GM12878 (cell line): ENCODE results near the gene RPS4Y2. TPM values are rescaled to one million over a fixed set of nuclear protein-coding genes. Genes with fewer than 3 reads are reported as not detected.

Experiments
- ATAC-seq: fragments of 200-7000 bp; cut with Tn5 transposase; 3 replicates; pipeline ENCODE4 v1.9.1; 2020; ENCODE audit warnings: mild to moderate bottlenecking, moderate library complexity
- BruUV-seq: library from RNA; stranded (reverse); fragments of 400-500 nt; replicated peaks from 2 replicates; lab custom pipeline; 2021; lab: Mats Ljungman, UMichigan
- CTCF ChIA-PET: fragments of 300-600 bp; sonication (Branson Sonifier 250); formaldehyde crosslinking; extraction: SDS; loops from one replicate; lab custom pipeline; 2021; ENCODE audit warnings: inconsistent platforms; lab: Yijun Ruan, JAX
- POLR2A ChIA-PET: fragments of 350-600 bp; formaldehyde crosslinking; extraction: SDS; loops from one replicate; lab custom pipeline; 2021; ENCODE audit warnings: inconsistent platforms; lab: Charles Lee
- RAD21 ChIA-PET: fragments of 300-600 bp; sonication (Branson Sonifier 250); formaldehyde crosslinking; loops from one replicate; lab custom pipeline; 2023; ENCODE audit warnings: antibody characterized with exemption; ENCODE audit not compliant: unreplicated experiment; lab: Charles Lee
- SMC1A ChIA-PET: fragments of 300-600 bp; sonication (Branson Sonifier 250); formaldehyde crosslinking; loops from one replicate; lab custom pipeline; 2023; ENCODE audit not compliant: unreplicated experiment, uncharacterized antibody; lab: Charles Lee
- DNase-seq: peaks from one replicate; pipeline ENCODE4 v3.0.0-alpha.2; 2011; ENCODE audit warnings: low read depth, low spot score
- FAIRE-seq: peaks from 3 replicates; lab custom pipeline; 2011; peaks lifted over from hg19 to GRCh38; lab: Jason Lieb, UNC
- H2AFZ ChIP-seq: 2 replicates; pipeline ENCODE4 v1.6.0; 2011; ENCODE audit warnings: low read depth, low read length, control low read depth; ENCODE audit not compliant: control insufficient read depth
- H3K27ac ChIP-seq: 2 replicates; pipeline ENCODE4 v1.5.1; 2011; ENCODE audit warnings: control low read depth; ENCODE audit not compliant: control insufficient read depth, insufficient read depth
- H3K27me3 ChIP-seq, 2 experiments: replicated peaks in 1 of 2; 2 replicates each; pipeline versions ENCODE4 v1.6.0 to v1.6.1; 2011; ENCODE audit warnings: low read length in 1 of 2; ENCODE audit not compliant: control insufficient read depth in 2 of 2, insufficient read depth in 2 of 2
- H3K36me3 ChIP-seq, 2 experiments: 2 replicates each; pipeline ENCODE4 v1.5.1; 2011; ENCODE audit warnings: low read length in 1 of 2; ENCODE audit not compliant: control insufficient read depth in 2 of 2, insufficient read depth in 2 of 2
- H3K4me1 ChIP-seq: 2 replicates; pipeline ENCODE4 v1.6.1; 2011; ENCODE audit warnings: mild to moderate bottlenecking, low read length, moderate library complexity, mixed read lengths; ENCODE audit not compliant: control insufficient read depth, insufficient read depth
- H3K4me2 ChIP-seq: 2 replicates; pipeline ENCODE4 v1.6.0; 2011; ENCODE audit warnings: control low read depth; ENCODE audit not compliant: control insufficient read depth, insufficient read depth
- H3K4me3 ChIP-seq: fragments of 200-600 bp; sonication (generic); 2 replicates; pipeline ENCODE4 v1.5.1; 2016
- H3K79me2 ChIP-seq: 2 replicates; pipeline ENCODE4 v1.6.0; 2011; ENCODE audit warnings: low read length; ENCODE audit not compliant: control insufficient read depth, insufficient read depth
- H3K9ac ChIP-seq: 2 replicates; pipeline ENCODE4 v1.8.0; 2011; ENCODE audit warnings: low read length, control low read depth, mixed read lengths; ENCODE audit not compliant: control insufficient read depth, insufficient read depth
- H3K9me3 ChIP-seq: replicated peaks from 3 replicates; pipeline ENCODE4 v1.5.1; 2011; ENCODE audit warnings: mild to moderate bottlenecking, low read length; ENCODE audit not compliant: control insufficient read depth, insufficient read depth
- H4K20me1 ChIP-seq: 2 replicates; pipeline ENCODE4 v1.6.0; 2011; ENCODE audit not compliant: control insufficient read depth, insufficient read depth
- BCL11A ChIP-seq: IDR thresholded peaks from 2 replicates; pipeline ENCODE4 v1.6.1; 2011; ENCODE audit warnings: low read depth, low read length
- CHD1 ChIP-seq: IDR thresholded peaks from 2 replicates; pipeline ENCODE4 v1.6.1; 2012; ENCODE audit warnings: low read depth, low read length, improper control_type of control experiment
- EZH2 ChIP-seq: IDR thresholded peaks from 2 replicates; pipeline ENCODE4 v1.6.1; 2012; ENCODE audit warnings: low read depth, mild to moderate bottlenecking, control low read depth, inconsistent platforms, low read length, borderline replicate concordance; ENCODE audit not compliant: control insufficient read depth
- JUNB ChIP-seq: IDR thresholded peaks from 2 replicates; pipeline ENCODE4 v1.6.1; 2016; ENCODE audit warnings: antibody characterized with exemption, mild to moderate bottlenecking
- NR2C1 ChIP-seq: fragments of 450-650 bp; IDR thresholded peaks from 2 replicates; pipeline ENCODE4 v1.6.1; 2017; ENCODE audit warnings: antibody characterized with exemption, mild to moderate bottlenecking, moderate library complexity
- SMAD1 ChIP-seq: fragments of 450-650 bp; IDR thresholded peaks from 2 replicates; pipeline ENCODE4 v1.6.1; 2018; ENCODE audit warnings: mild to moderate bottlenecking, low read depth; ENCODE audit not compliant: partially characterized antibody
- SREBF2 ChIP-seq: IDR thresholded peaks from 2 replicates; pipeline ENCODE4 v1.6.1; 2012; ENCODE audit warnings: mild to moderate bottlenecking, low read length
- SUZ12 ChIP-seq: fragments of 200-600 bp; sonication (generic); IDR thresholded peaks from one replicate; pipeline ENCODE4 v1.6.1; 2018; ENCODE audit warnings: antibody characterized with exemption, mild to moderate bottlenecking; ENCODE audit not compliant: unreplicated experiment
- whole genome bisulfite sequencing: methylation state at CpG from one replicate; pipeline ENCODE4 v1.1.6; 2016; ENCODE audit warnings: low lambda C conversion rate; ENCODE audit not compliant: insufficient replicate concordance, insufficient coverage; ENCODE audit errors: missing lambda C conversion rate; 5-methylcytosine and 5-hydroxymethylcytosine counted together
- in situ Hi-C: fragments of 300-500 bp; cut with MboI; formaldehyde crosslinking; loops from 9 replicates; pipeline ENCODE4 v1.14.3; 2018; ENCODE audit warnings: mixed read lengths
- intact Hi-C: fragments of 100-400 bp; cut with micrococcal nuclease; formaldehyde crosslinking; loops from one replicate; pipeline ENCODE4 v1.14.2; 2022; ENCODE audit not compliant: unreplicated experiment
- polyA plus RNA-seq, 11 experiments: library from polyadenylated mRNA; depleted of rRNA in 4 of 11; unstranded in 6 of 11; stranded (reverse) in 5 of 11; fragments of >200 nt; fragmentation: Nextera tagmentation in 4 of 11; fragmentation: Illumina TruSeq in 1 of 11; extraction: Ambion mirVana in 4 of 11; extraction: Trizol in 1 of 11; gene quantifications; 1 replicate in 1 of 11; 2 replicates in 10 of 11; pipeline versions ENCODE4 v1.2.1 to v1.2.3, GENCODE V29; 2011 to 2016; ENCODE audit warnings: inconsistent platforms in 2 of 11, missing spikeins in 2 of 11, low read depth in 1 of 11
- total RNA-seq, 4 experiments: library from RNA; depleted of rRNA in 3 of 4; stranded (reverse); fragments of >200 nt in 3 of 4; fragmentation: Illumina TruSeq in 1 of 4; extraction: Trizol in 1 of 4; gene quantifications; 2 replicates each; pipeline versions ENCODE4 v1.2.1 to v1.2.3, GENCODE V29; 2013 to 2021
- TF ChIP-seq, protein P1 (sequence below): IDR thresholded peaks from 2 replicates; pipeline ENCODE4 v1.6.1; 2011; ENCODE audit warnings: borderline replicate concordance, low read depth, mild to moderate bottlenecking, moderate library complexity, mixed read lengths, low read length; ENCODE audit not compliant: insufficient read depth; ENCODE audit errors: extremely low read length
- TF ChIP-seq, protein P2 (sequence below): IDR thresholded peaks from 2 replicates; pipeline ENCODE4 v1.6.1; 2012; ENCODE audit warnings: low read depth, low read length, improper control_type of control experiment
- TF ChIP-seq, protein P3 (sequence below): fragments of 450-650 bp; IDR thresholded peaks from 2 replicates; pipeline ENCODE4 v1.6.1; 2017; ENCODE audit warnings: borderline replicate concordance
- TF ChIP-seq, protein P4 (sequence below): fragments of 450-650 bp; formaldehyde crosslinking; IDR thresholded peaks from 2 replicates; pipeline ENCODE4 v1.4.0; 2020; ENCODE audit warnings: mild to moderate bottlenecking, moderate library complexity
- TF ChIP-seq, protein P5 (sequence below): fragments of 450-650 bp; IDR thresholded peaks from 2 replicates; pipeline ENCODE4 v1.6.1; 2017; ENCODE audit warnings: antibody characterized with exemption, mild to moderate bottlenecking, moderate library complexity

The RPS4Y2 gene
- total and polyA plus RNA-seq, 10 of the 15 experiments (the other 5 are each of a cell fraction or from before 2014, with no cell fraction given) = not detected

DNA sequence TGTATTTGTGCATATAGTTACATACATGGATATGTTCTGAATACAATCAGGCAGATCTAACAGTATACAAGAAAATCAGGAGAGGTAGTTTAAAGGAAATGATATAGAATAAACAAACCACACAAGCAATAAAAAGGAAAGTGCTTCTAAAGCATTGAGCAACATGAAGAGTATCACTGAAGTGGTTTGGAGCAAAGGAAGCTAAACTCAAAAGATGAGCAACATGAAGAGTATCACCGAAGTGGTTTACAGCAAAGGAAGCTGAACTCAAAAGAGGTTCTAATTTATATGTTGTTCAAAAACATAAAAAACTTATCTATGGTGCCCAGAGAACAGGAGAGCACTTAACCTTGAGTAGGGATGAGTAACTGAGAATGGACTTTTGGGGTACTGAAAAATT is 29.1 kb downstream of the RPS4Y2 start (continued):
- TF ChIP-seq, protein P1, sequence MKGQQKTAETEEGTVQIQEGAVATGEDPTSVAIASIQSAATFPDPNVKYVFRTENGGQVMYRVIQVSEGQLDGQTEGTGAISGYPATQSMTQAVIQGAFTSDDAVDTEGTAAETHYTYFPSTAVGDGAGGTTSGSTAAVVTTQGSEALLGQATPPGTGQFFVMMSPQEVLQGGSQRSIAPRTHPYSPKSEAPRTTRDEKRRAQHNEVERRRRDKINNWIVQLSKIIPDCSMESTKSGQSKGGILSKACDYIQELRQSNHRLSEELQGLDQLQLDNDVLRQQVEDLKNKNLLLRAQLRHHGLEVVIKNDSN = no peak
- TF ChIP-seq JUNB = no peak

DNA sequence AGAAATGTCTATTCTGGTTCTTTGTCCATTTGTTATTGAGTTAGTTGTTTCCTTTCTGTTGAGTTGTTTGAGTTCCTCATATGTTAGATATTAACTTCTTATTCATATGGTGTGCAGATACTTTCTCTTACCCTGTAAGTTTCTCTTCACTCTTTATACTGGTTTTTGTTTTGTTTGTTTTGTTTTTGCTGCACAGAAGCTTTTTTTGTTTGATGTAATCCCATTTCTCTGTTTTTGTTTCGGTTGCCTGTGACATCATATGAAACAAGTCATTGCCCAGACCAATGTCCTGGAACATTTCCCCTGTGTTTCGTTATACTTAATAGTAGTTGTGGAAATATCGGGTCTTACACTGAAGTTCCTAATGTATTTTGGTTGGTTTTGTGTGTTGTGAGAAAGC is 31.2 kb downstream of the RPS4Y2 start:
- Histone ChIP-seq H3K4me2 (no peak overlapping the region), H3K27me3 (no peaks in the 10 kb centered on the region), H3K9me3 (no peaks in the 10 kb centered on the region), H4K20me1 (no peaks in the 10 kb centered on the region), H3K9ac (no peak overlapping the region), H3K4me1 (no peaks in the 10 kb centered on the region), H3K27ac (no peak overlapping the region), H2AFZ (no peak overlapping the region), H3K79me2 (no peaks in the 10 kb centered on the region), H3K4me3 (no peak overlapping the region), H3K36me3 (no peaks in the 10 kb centered on the region)
- POLR2A ChIA-PET = no interaction called here
- RAD21 ChIA-PET = no interaction called here
- CTCF ChIA-PET = no interaction called here
- WGBS = no CpG with 5 or more reads among the region's 3 CpGs
- intact Hi-C loops (no loop called here), in situ Hi-C loops (no loop called here)
- SMC1A ChIA-PET = no interaction called here
- DNase-seq (no peak), ATAC-seq (no peak), FAIRE-seq (no peak)
- no TSS peak for BruUV-seq
- TF ChIP-seq NR2C1 (no peak), CHD1 (no peak), SUZ12 (no peak), BCL11A (no peak), SMAD1 (no peak), SREBF2 (no peak), EZH2 (no peak)
- TF ChIP-seq, protein P2, sequence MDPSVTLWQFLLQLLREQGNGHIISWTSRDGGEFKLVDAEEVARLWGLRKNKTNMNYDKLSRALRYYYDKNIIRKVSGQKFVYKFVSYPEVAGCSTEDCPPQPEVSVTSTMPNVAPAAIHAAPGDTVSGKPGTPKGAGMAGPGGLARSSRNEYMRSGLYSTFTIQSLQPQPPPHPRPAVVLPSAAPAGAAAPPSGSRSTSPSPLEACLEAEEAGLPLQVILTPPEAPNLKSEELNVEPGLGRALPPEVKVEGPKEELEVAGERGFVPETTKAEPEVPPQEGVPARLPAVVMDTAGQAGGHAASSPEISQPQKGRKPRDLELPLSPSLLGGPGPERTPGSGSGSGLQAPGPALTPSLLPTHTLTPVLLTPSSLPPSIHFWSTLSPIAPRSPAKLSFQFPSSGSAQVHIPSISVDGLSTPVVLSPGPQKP = no peak
- TF ChIP-seq, protein P3, sequence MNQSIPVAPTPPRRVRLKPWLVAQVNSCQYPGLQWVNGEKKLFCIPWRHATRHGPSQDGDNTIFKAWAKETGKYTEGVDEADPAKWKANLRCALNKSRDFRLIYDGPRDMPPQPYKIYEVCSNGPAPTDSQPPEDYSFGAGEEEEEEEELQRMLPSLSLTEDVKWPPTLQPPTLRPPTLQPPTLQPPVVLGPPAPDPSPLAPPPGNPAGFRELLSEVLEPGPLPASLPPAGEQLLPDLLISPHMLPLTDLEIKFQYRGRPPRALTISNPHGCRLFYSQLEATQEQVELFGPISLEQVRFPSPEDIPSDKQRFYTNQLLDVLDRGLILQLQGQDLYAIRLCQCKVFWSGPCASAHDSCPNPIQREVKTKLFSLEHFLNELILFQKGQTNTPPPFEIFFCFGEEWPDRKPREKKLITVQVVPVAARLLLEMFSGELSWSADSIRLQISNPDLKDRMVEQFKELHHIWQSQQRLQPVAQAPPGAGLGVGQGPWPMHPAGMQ = no peak
- TF ChIP-seq, protein P4, sequence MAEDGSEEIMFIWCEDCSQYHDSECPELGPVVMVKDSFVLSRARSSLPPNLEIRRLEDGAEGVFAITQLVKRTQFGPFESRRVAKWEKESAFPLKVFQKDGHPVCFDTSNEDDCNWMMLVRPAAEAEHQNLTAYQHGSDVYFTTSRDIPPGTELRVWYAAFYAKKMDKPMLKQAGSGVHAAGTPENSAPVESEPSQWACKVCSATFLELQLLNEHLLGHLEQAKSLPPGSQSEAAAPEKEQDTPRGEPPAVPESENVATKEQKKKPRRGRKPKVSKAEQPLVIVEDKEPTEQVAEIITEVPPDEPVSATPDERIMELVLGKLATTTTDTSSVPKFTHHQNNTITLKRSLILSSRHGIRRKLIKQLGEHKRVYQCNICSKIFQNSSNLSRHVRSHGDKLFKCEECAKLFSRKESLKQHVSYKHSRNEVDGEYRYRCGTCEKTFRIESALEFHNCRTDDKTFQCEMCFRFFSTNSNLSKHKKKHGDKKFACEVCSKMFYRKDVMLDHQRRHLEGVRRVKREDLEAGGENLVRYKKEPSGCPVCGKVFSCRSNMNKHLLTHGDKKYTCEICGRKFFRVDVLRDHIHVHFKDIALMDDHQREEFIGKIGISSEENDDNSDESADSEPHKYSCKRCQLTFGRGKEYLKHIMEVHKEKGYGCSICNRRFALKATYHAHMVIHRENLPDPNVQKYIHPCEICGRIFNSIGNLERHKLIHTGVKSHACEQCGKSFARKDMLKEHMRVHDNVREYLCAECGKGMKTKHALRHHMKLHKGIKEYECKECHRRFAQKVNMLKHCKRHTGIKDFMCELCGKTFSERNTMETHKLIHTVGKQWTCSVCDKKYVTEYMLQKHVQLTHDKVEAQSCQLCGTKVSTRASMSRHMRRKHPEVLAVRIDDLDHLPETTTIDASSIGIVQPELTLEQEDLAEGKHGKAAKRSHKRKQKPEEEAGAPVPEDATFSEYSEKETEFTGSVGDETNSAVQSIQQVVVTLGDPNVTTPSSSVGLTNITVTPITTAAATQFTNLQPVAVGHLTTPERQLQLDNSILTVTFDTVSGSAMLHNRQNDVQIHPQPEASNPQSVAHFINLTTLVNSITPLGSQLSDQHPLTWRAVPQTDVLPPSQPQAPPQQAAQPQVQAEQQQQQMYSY (CRISPR knock-in tag) = no peak
- TF ChIP-seq, protein P5, sequence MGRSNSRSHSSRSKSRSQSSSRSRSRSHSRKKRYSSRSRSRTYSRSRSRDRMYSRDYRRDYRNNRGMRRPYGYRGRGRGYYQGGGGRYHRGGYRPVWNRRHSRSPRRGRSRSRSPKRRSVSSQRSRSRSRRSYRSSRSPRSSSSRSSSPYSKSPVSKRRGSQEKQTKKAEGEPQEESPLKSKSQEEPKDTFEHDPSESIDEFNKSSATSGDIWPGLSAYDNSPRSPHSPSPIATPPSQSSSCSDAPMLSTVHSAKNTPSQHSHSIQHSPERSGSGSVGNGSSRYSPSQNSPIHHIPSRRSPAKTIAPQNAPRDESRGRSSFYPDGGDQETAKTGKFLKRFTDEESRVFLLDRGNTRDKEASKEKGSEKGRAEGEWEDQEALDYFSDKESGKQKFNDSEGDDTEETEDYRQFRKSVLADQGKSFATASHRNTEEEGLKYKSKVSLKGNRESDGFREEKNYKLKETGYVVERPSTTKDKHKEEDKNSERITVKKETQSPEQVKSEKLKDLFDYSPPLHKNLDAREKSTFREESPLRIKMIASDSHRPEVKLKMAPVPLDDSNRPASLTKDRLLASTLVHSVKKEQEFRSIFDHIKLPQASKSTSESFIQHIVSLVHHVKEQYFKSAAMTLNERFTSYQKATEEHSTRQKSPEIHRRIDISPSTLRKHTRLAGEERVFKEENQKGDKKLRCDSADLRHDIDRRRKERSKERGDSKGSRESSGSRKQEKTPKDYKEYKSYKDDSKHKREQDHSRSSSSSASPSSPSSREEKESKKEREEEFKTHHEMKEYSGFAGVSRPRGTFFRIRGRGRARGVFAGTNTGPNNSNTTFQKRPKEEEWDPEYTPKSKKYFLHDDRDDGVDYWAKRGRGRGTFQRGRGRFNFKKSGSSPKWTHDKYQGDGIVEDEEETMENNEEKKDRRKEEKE = no peak
